Natural killer cell treated with Interleukin-12 subunit alpha and Interleukin-12 subunit beta and Interleukin-15 and Interleukin-18, amount 100 ng/mL, for 72 hours (primary cell): Measurements from ENCODE around the gene CADPS. TPM values are rescaled to one million over a fixed set of nuclear protein-coding genes. Genes with fewer than 3 reads are reported as not detected.

Experiments
- ATAC-seq, 2 donors: fragments of 150-1000 bp; cut with Tn5 transposase in 1 of 2; sonication (Bioruptor Pico), chemical (Tn5 transposase) in 1 of 2; 2 replicates each; pipeline ENCODE4 v1.10.0; 2021
- DNase-seq: peaks from one replicate; pipeline ENCODE4 v3.0.0; 2022; ENCODE audit warnings: low spot score
- H3K27ac Mint-ChIP-seq, 2 donors: 1 replicate in 1 of 2; 2 replicates in 1 of 2; pipeline ENCODE4 v1.8.0; 2022; ENCODE audit warnings: mixed read lengths in 2 of 2, mild to moderate bottlenecking in 1 of 2, moderate library complexity in 1 of 2
- H3K27me3 Mint-ChIP-seq, 2 donors: 1 replicate in 1 of 2; 2 replicates in 1 of 2; pipeline ENCODE4 v1.8.0; 2022; ENCODE audit warnings: mixed read lengths in 2 of 2
- H3K36me3 Mint-ChIP-seq: one replicate; pipeline ENCODE4 v1.8.0; 2022; ENCODE audit warnings: mixed read lengths
- H3K4me1 Mint-ChIP-seq, 2 donors: 1 replicate in 1 of 2; 2 replicates in 1 of 2; pipeline ENCODE4 v1.8.0; 2022; ENCODE audit warnings: low read depth in 2 of 2, mixed read lengths in 2 of 2, mild to moderate bottlenecking in 1 of 2
- H3K4me3 Mint-ChIP-seq: one replicate; pipeline ENCODE4 v1.8.0; 2022; ENCODE audit warnings: mixed read lengths
- H3K9me3 Mint-ChIP-seq: 2 replicates; pipeline ENCODE4 v1.8.0; 2022; ENCODE audit warnings: mixed read lengths
- total RNA-seq, 2 donors: library from RNA; stranded (reverse); gene quantifications; one replicate each; pipeline ENCODE4 v1.2.3, GENCODE V29; 2022

Gene CADPS
- total RNA-seq, 2 donors from 2014 or later: not detected

- H3K27ac Mint-ChIP-seq: no peak overlapping the region
These were observed 347.7 kb downstream of the CADPS start for GRCh38 chr3:62527474-62527873.

GRCh38 chr3:62525281-62525680 lies 349.9 kb downstream of the CADPS start:
- DNase-seq: no peak
- Mint-ChIP-seq H3K36me3 (no peaks in the 10 kb centered on the region), H3K4me3 (no peak overlapping the region), H3K27me3 (no peaks in the 10 kb centered on the region), H3K27ac (no peak overlapping the region), H3K9me3 (peaks cover 10% of the 10 kb centered on the region), H3K4me1 (no peaks in the 10 kb centered on the region)
- ATAC-seq: no peak

More at GRCh38 chr3:62527474-62527873, 347.7 kb downstream of the CADPS start:
- ATAC-seq: no peak
- Mint-ChIP-seq H3K36me3 (no peaks in the 10 kb centered on the region), H3K4me3 (no peak overlapping the region), H3K4me1 (no peaks in the 10 kb centered on the region), H3K9me3 (peaks cover 9% of the 10 kb centered on the region), H3K27me3 (no peaks in the 10 kb centered on the region)
- no peak for DNase-seq

DNA sequence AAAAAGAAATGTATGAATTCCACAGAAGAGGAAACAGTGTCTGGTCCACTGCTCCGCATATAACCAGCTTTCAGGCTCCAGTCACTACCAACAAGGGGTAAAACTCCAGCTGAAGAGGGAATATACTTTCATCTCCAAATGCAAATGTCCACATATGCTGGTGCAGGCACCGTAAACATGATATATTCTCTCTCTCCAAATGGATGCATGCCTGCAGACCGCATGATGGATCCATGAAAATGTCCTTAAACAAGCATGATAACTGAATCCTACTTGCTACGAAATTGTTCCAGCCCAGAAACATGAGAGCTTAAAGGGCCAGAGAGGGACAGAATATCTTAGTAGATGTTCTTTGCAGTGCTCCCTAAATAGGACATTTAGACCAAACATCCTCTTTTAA lies 351.5 kb downstream of the CADPS start:
- H3K27ac Mint-ChIP-seq: no peak overlapping the region
- DNase-seq (no peak), ATAC-seq (no peak)
- no peaks in the 10 kb centered on the region for H3K27me3 Mint-ChIP-seq
- H3K36me3 Mint-ChIP-seq: no peaks in the 10 kb centered on the region
- no peak overlapping the region for H3K4me3 Mint-ChIP-seq
- H3K4me1 Mint-ChIP-seq: no peaks in the 10 kb centered on the region
- peaks cover 12% of the 10 kb centered on the region for H3K9me3 Mint-ChIP-seq

- Mint-ChIP-seq H3K36me3 (no peaks in the 10 kb centered on the region), H3K27me3 (no peaks in the 10 kb centered on the region), H3K27ac (no peak overlapping the region), H3K9me3 (peaks cover 17% of the 10 kb centered on the region), H3K4me3 (no peak overlapping the region), H3K4me1 (no peaks in the 10 kb centered on the region)
- ATAC-seq: no peak
- DNase-seq: no peak
These were observed 353.6 kb downstream of the CADPS start for GRCh38 chr3:62521464-62522105.

GRCh38 chr3:62503516-62503915 lies 371.7 kb downstream of the CADPS start:
- H3K4me3 Mint-ChIP-seq: no peak overlapping the region

GRCh38 chr3:62502315-62503300 lies 372.6 kb downstream of the CADPS start:
- Mint-ChIP-seq H3K27ac (no peak overlapping the region), H3K27me3 (no peaks in the 10 kb centered on the region), H3K4me1 (no peaks in the 10 kb centered on the region), H3K4me3 (no peak overlapping the region), H3K9me3 (peaks cover 4% of the 10 kb centered on the region), H3K36me3 (no peaks in the 10 kb centered on the region)
- no peak for DNase-seq
- no peak for ATAC-seq

More at GRCh38 chr3:62503516-62503915, 371.7 kb downstream of the CADPS start:
- Mint-ChIP-seq H3K27ac (no peak overlapping the region), H3K36me3 (no peaks in the 10 kb centered on the region), H3K27me3 (no peaks in the 10 kb centered on the region), H3K9me3 (no peaks in the 10 kb centered on the region), H3K4me1 (no peaks in the 10 kb centered on the region)
- DNase-seq (no peak), ATAC-seq (no peak)

DNA sequence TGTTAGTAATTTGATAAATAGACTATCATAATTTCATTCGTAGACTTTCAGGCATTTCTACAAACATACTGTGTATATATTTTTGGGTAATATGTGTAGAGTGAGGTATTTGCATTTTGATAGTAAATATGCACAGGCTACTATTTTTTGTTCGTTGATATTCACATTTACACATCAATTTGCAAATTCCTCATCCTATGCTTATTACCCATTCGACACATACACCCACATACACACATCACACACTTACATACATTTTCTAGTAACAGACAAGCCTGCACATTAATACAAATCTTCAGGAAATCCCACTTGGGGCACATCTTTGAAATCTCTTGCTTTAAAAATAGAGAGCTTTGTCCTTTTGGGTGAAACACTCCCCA lies 373.9 kb downstream of the CADPS start:
- DNase-seq (no peak), ATAC-seq (no peak)
- Mint-ChIP-seq H3K4me1 (no peaks in the 10 kb centered on the region), H3K9me3 (peaks cover 5% of the 10 kb centered on the region), H3K27ac (no peak overlapping the region), H3K36me3 (no peaks in the 10 kb centered on the region), H3K4me3 (no peak overlapping the region), H3K27me3 (no peaks in the 10 kb centered on the region)

- Mint-ChIP-seq H3K9me3 (peaks cover 5% of the 10 kb centered on the region), H3K36me3 (no peaks in the 10 kb centered on the region), H3K27me3 (no peaks in the 10 kb centered on the region), H3K4me3 (no peak overlapping the region), H3K27ac (no peak overlapping the region), H3K4me1 (no peaks in the 10 kb centered on the region)
- DNase-seq (no peak), ATAC-seq (no peak)
These were observed 374.5 kb downstream of the CADPS start for GRCh38 chr3:62500556-62501288.

- Mint-ChIP-seq H3K9me3 (peaks cover 5% of the 10 kb centered on the region), H3K27me3 (no peaks in the 10 kb centered on the region), H3K27ac (no peak overlapping the region), H3K4me3 (no peak overlapping the region), H3K4me1 (no peaks in the 10 kb centered on the region), H3K36me3 (no peaks in the 10 kb centered on the region)
- no peak for DNase-seq
- ATAC-seq: no peak
These were observed 378.1 kb downstream of the CADPS start for GRCh38 chr3:62497156-62497555.

GRCh38 chr3:62496503-62496902 lies 378.7 kb downstream of the CADPS start:
- DNase-seq: no peak
- H3K27ac Mint-ChIP-seq: no peak overlapping the region
- H3K4me1 Mint-ChIP-seq: no peaks in the 10 kb centered on the region
- ATAC-seq: no peak
- H3K4me3 Mint-ChIP-seq: no peak overlapping the region
- H3K27me3 Mint-ChIP-seq: no peaks in the 10 kb centered on the region
- no peaks in the 10 kb centered on the region for H3K36me3 Mint-ChIP-seq
- H3K9me3 Mint-ChIP-seq: peaks cover 6% of the 10 kb centered on the region

DNA sequence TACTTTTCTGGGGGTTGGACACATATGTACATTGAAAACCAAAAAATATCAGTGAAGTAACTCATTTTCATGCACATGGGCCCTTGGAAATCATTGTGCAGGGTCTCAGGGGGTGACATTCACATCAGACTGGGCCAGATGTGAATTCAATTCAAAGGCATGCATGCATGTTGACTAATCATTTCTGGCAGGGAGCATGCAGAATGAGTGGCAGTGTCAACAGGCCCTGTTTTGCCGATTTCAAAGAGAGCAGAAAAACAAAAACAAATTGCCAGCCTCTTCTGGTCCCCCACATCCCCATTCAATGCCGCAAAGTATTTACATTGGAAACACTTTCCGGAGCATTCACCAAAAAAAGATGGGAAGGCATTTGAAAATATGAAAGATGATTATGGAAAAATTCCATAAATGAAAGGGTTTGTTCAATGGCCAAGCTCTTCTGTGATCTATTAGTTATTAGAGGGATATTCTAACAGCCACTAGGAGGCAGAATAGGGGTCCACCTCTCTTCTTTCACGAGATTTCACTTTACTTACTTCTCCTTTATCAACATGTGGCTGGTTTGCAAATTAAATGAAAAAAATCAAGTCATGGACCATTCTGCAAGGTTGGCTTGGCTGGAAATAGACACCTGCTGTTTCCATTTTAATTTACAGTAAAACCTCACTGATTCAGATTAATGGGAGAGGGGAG lies 382.0 kb downstream of the CADPS start:
- Mint-ChIP-seq H3K27me3 (no peaks in the 10 kb centered on the region), H3K27ac (no peak overlapping the region), H3K4me3 (no peak overlapping the region), H3K9me3 (peaks cover 10% of the 10 kb centered on the region), H3K36me3 (no peaks in the 10 kb centered on the region), H3K4me1 (no peaks in the 10 kb centered on the region)
- ATAC-seq (no peak), DNase-seq (no peak)

DNA sequence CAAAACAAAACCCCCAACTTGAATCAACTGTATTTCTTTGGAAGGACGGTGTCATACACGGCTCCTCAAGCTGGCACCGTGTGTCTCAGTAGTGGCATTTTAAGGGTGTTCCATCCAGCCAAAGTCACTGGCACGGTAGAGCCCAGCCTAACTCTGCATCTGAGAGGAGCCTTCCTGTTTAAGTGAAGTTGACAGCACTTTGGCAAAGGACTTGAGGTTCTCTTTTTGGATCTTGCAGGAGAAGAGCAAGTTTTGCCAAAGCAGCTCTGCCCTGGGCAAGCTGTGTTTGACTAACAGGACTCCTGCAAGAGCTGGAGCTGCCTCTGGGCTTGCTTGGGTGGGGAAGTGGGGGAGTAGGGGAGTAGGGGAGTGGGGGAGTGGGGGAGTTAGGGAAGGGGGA lies 392.3 kb downstream of the CADPS start:
- Mint-ChIP-seq H3K27ac (no peak overlapping the region), H3K27me3 (no peaks in the 10 kb centered on the region), H3K9me3 (no peaks in the 10 kb centered on the region), H3K4me3 (no peak overlapping the region), H3K4me1 (no peaks in the 10 kb centered on the region), H3K36me3 (no peaks in the 10 kb centered on the region)
- ATAC-seq (no peak), DNase-seq (no peak)

DNA sequence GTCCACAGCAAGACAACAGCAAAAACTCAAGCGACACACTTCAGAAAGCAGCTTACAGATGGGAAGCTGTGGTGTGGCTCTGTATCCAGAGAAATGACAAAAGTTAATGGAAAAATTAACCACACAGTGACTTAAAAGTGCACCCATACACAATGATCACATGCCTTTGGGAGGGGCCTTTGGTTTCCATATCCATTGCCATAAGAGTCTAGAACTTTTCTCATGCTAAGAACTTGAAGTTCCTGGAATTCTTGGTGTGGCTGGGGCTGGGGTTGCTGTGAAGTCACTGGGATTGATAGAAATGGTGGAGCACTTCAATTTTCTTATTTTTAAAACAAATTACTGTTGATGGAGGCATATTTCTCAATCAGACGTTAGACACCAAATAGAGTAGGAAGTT lies 393.3 kb downstream of the CADPS start:
- no peak for ATAC-seq
- no peak for DNase-seq
- Mint-ChIP-seq H3K4me3 (no peak overlapping the region), H3K9me3 (no peaks in the 10 kb centered on the region), H3K4me1 (no peaks in the 10 kb centered on the region), H3K27ac (no peak overlapping the region), H3K27me3 (no peaks in the 10 kb centered on the region), H3K36me3 (no peaks in the 10 kb centered on the region)
